Measurements from ENCODE around the gene IFRD2. TPM values are rescaled to one million over a fixed set of nuclear protein-coding genes. Genes with fewer than 3 reads are reported as not detected.

IFRD2 gene
- total and polyA plus RNA-seq, 9 of the 15 experiments (the other 6 are each of a cell fraction or from before 2014, with no cell fraction given) = 30.5 to 115 (median 52.8) TPM

GRCh38 chr3:50245251-50245745 lies 46.9 kb downstream of the IFRD2 start:
- BruUV-seq (replicated peaks) = no TSS peak
- Histone ChIP-seq H3K4me1 (replicated peaks in 1 of 2; ENCODE audit: control insufficient read depth in 2 of 2, insufficient read depth in 2 of 2, low read length in 2 of 2) (peaks cover 42 to 51% of the 10 kb centered on the region in 2 experiments), H3K27ac (ENCODE audit: extremely low read depth, low read depth, low read length) (peak overlapping the region; percentile 85), H3K4me3 (no peak overlapping the region), H3K9ac (ENCODE audit: insufficient read depth in 1 of 2, low read depth in 2 of 2, low read length in 2 of 2) (peak overlapping the region; percentile 69 to 95), H3K4me2 (ENCODE audit: insufficient read depth, low read length) (peak overlapping the region; percentile 78; the same call in 1 of the 2 replicates), H3K9me1 (ENCODE audit: control insufficient read depth, insufficient read depth, low read length) (no peaks in the 10 kb centered on the region), H3K79me2 (ENCODE audit: control insufficient read depth, insufficient read depth, low read length) (peaks cover 29% of the 10 kb centered on the region), H3K36me3 (ENCODE audit: control insufficient read depth, insufficient read depth, low read length) (peaks cover 5% of the 10 kb centered on the region; the same call in 1 of the 3 replicates), H3K27me3 (ENCODE audit: control insufficient read depth in 2 of 2, insufficient read depth in 2 of 2, low read length in 2 of 2) (no peaks in the 10 kb centered on the region), H3K9me3 (replicated peaks; ENCODE audit: control insufficient read depth, insufficient read depth, low read depth, low read length) (no peaks in the 10 kb centered on the region), H4K20me1 (replicated peaks; ENCODE audit: control insufficient read depth, insufficient read depth, low read length) (no peaks in the 10 kb centered on the region), H2AFZ (ENCODE audit: low read depth, low read length) (no peak overlapping the region)
- CTCF ChIA-PET (ENCODE audit: low intra/inter-chr PET ratio) = interaction anchor here (0.8 to 2.7 kb wide), 4 partner anchors 18 to 53 kb away, joined by 3 to 26 read pairs (median 6); no protein-coding TSS in a partner anchor
- POLR2A ChIA-PET = interaction anchor here (1.0 to 2.1 kb wide), 2 partner anchors 14 to 320 kb away, joined by 3 to 8 read pairs; no protein-coding TSS in a partner anchor
- ATAC-seq (no peak), FAIRE-seq (no peak), DNase-seq (ENCODE audit: extremely low read depth in 1 of 4, low spot score in 3 of 4) (no peak)
- in situ Hi-C loops (cut with MboI) = no loop called here
- TF ChIP-seq ZBTB33 (CRISPR knock-in tag; IDR thresholded peaks at IDR 0.05) (peak; percentile 80), STAT5B (CRISPR knock-in tag; IDR thresholded peaks at IDR 0.05) (no peak)
- 88% methylated on average over 12 of the region's 16 CpGs for WGBS (ENCODE audit: insufficient coverage, low coverage, missing lambda C conversion rate)
- intact Hi-C loops (cut with micrococcal nuclease) = no loop called here
